ENCODE results near the gene USP48.

GRCh38 chr1:21773585-21773984, 9.4 kb downstream of the USP48 start:
- no peak for TF ChIP-seq CTCF (IDR thresholded peaks at IDR 0.05)
- no peak for TF ChIP-seq POLR2A (IDR thresholded peaks at IDR 0.05)

Data from esophagus squamous epithelium (tissue), 4 donors.